HepG2 (cell line): ENCODE results near the gene ECHS1. TPM values are rescaled to one million over a fixed set of nuclear protein-coding genes. Genes with fewer than 3 reads are reported as not detected.
A peak's percentile ranks its signal among the peaks of the same experiment; 100 is the strongest.

Source experiments
- BHLHE40 ChIP-seq: IDR thresholded peaks from 2 replicates; pipeline ENCODE4 v1.6.1; 2011; ENCODE audit warnings: low read length, improper control_type of control experiment
- FIP1L1 ChIP-seq: fragments of 200-400 bp; formaldehyde crosslinking; IDR thresholded peaks from 2 replicates; pipeline ENCODE4 v1.6.1; 2018; ENCODE audit warnings: low read depth, mild to moderate bottlenecking, low read length, moderate library complexity, borderline replicate concordance; ENCODE audit not compliant: insufficient read depth
- FOXK1 ChIP-seq: sonication (generic); formaldehyde crosslinking; IDR thresholded peaks from 2 replicates; pipeline ENCODE4 v1.4.0; 2020; ENCODE audit warnings: low read depth, missing genetic modification reagents, borderline replicate concordance
- HDAC1 ChIP-seq: sonication (generic); formaldehyde crosslinking; IDR thresholded peaks from 2 replicates; pipeline ENCODE4 v1.5.1; 2020; ENCODE audit warnings: mild to moderate bottlenecking, missing genetic modification reagents
- HNF4A ChIP-seq: sonication (generic); formaldehyde crosslinking; IDR thresholded peaks from 2 replicates; pipeline ENCODE4 v1.4.0; 2020; ENCODE audit warnings: missing genetic modification reagents
- ISX ChIP-seq: sonication (generic); formaldehyde crosslinking; conservative IDR thresholded peaks from 2 replicates; pipeline ENCODE4 v1.5.0; 2020; ENCODE audit warnings: missing genetic modification reagents
- KDM2A ChIP-seq: sonication (generic); formaldehyde crosslinking; IDR thresholded peaks from 2 replicates; pipeline ENCODE4 v1.4.0; 2020; ENCODE audit warnings: low read depth, missing genetic modification reagents, borderline replicate concordance
- MAFK ChIP-seq, 2 experiments: IDR thresholded peaks in 1 of 2; conservative IDR thresholded peaks in 1 of 2; 2 replicates each; pipeline ENCODE4 v1.6.1; 2011; ENCODE audit warnings: improper control_type of control experiment in 2 of 2, low read length in 2 of 2
- MEF2D ChIP-seq: sonication (generic); formaldehyde crosslinking; IDR thresholded peaks from 2 replicates; pipeline ENCODE4 v1.5.1; 2020; ENCODE audit warnings: mild to moderate bottlenecking, missing genetic modification reagents
- NFKB2 ChIP-seq: sonication (generic); formaldehyde crosslinking; IDR thresholded peaks from 2 replicates; pipeline ENCODE4 v1.4.0; 2020; ENCODE audit warnings: missing genetic modification reagents, borderline replicate concordance
- SIX4 ChIP-seq: sonication (generic); formaldehyde crosslinking; IDR thresholded peaks from 2 replicates; pipeline ENCODE4 v1.4.0; 2020; ENCODE audit warnings: missing genetic modification reagents
- THAP11 ChIP-seq: IDR thresholded peaks from 2 replicates; pipeline ENCODE4 v1.6.1; 2016; ENCODE audit warnings: missing biosample characterization, missing genetic modification reagents
- ZNF329 ChIP-seq: sonication (generic); formaldehyde crosslinking; IDR thresholded peaks from 2 replicates; pipeline ENCODE4 v1.9.0; 2021; ENCODE audit warnings: low read depth, mild to moderate bottlenecking, missing genetic modification reagents
- ZNF367 ChIP-seq: sonication (generic); formaldehyde crosslinking; IDR thresholded peaks from 2 replicates; pipeline ENCODE4 v1.4.0; 2020; ENCODE audit warnings: missing genetic modification reagents, borderline replicate concordance
- ZNF549 ChIP-seq: sonication (generic); formaldehyde crosslinking; IDR thresholded peaks from 2 replicates; pipeline ENCODE4 v1.5.0; 2020; ENCODE audit warnings: missing genetic modification reagents
- ZNF616 ChIP-seq: sonication (generic); formaldehyde crosslinking; IDR thresholded peaks from 2 replicates; pipeline ENCODE4 v1.5.0; 2020; ENCODE audit warnings: low read depth, mild to moderate bottlenecking, missing genetic modification reagents
- ZSCAN9 ChIP-seq: IDR thresholded peaks from 2 replicates; pipeline ENCODE4 v1.6.1; 2016; ENCODE audit warnings: borderline replicate concordance
- polyA plus RNA-seq, 8 experiments: library from polyadenylated mRNA; depleted of rRNA in 3 of 8; stranded (reverse) in 7 of 8; unstranded in 1 of 8; fragments of >200 nt; fragmentation: Illumina TruSeq in 4 of 8; extraction: Trizol in 4 of 8; gene quantifications; 2 replicates each; pipeline versions ENCODE4 v1.2.1 to v1.2.3, GENCODE V29; 2011 to 2016; ENCODE audit warnings: low read depth in 4 of 8, missing spikeins in 1 of 8, mixed read lengths in 1 of 8; ENCODE audit not compliant: insufficient read depth in 1 of 8
- total RNA-seq, 5 experiments: library from RNA; depleted of rRNA; stranded (reverse); fragments of >200 nt; fragmentation: Illumina TruSeq; extraction: Trizol; gene quantifications; 2 replicates each; pipeline ENCODE4 v1.2.3, GENCODE V29; 2016; ENCODE audit warnings: low read depth in 1 of 5
- TF ChIP-seq, protein P1 (sequence below): sonication (generic); formaldehyde crosslinking; IDR thresholded peaks from 2 replicates; pipeline ENCODE4 v1.4.0; 2020; ENCODE audit warnings: missing genetic modification reagents
- TF ChIP-seq, protein P2 (sequence below): sonication (generic); formaldehyde crosslinking; IDR thresholded peaks from 2 replicates; pipeline ENCODE4 v1.4.0; 2020; ENCODE audit warnings: missing genetic modification reagents
- TF ChIP-seq, protein P3 (sequence below): sonication (generic); formaldehyde crosslinking; IDR thresholded peaks from 2 replicates; pipeline ENCODE4 v1.4.0; 2020; ENCODE audit warnings: mild to moderate bottlenecking, missing genetic modification reagents
- TF ChIP-seq, protein P4 (sequence below): sonication (generic); formaldehyde crosslinking; IDR thresholded peaks from 2 replicates; pipeline ENCODE4 v1.4.0; 2020; ENCODE audit warnings: mild to moderate bottlenecking, missing genetic modification reagents, borderline replicate concordance

The ECHS1 gene
- total and polyA plus RNA-seq, 2 of the 13 experiments (the other 11 are each of a cell fraction or from before 2014, with no cell fraction given) = 32.7 to 195 TPM

DNA sequence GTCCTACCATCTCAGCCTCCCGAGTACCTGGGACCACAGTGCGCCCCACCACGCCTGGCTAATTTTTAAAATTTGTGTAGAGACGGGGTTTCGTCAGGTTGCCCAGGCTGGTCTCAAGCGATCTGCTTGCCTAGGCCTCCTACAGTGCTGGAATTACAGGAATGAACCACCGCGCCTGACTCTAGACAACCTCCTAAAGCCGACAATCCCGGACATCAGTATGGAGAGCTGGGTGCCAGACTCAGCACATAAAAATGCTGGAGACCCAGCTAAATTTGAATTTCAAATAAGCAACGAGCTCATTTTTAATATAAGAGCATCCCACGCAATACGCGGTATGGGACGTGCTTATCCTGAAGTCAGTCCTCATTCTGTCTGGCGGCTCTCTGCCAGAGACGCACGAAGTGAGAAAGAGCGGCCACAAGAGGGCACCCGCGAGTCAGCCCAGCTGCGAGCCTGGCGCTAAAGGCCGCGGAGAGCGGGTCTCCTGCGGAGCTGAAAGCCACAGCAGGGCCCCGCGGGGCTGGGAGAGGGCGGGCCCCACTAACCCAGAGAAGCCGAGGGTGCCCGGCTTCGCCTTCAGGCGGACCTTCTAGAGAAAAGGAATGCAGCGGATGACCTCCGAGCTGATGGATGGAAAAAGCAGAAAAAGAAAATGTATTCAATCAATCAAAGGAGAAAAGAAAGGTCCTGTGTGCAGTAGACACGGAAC lies 43.5 kb downstream of the ECHS1 start (continued):
- TF ChIP-seq, protein P1, sequence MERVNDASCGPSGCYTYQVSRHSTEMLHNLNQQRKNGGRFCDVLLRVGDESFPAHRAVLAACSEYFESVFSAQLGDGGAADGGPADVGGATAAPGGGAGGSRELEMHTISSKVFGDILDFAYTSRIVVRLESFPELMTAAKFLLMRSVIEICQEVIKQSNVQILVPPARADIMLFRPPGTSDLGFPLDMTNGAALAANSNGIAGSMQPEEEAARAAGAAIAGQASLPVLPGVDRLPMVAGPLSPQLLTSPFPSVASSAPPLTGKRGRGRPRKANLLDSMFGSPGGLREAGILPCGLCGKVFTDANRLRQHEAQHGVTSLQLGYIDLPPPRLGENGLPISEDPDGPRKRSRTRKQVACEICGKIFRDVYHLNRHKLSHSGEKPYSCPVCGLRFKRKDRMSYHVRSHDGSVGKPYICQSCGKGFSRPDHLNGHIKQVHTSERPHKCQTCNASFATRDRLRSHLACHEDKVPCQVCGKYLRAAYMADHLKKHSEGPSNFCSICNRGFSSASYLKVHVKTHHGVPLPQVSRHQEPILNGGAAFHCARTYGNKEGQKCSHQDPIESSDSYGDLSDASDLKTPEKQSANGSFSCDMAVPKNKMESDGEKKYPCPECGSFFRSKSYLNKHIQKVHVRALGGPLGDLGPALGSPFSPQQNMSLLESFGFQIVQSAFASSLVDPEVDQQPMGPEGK (CRISPR knock-in tag) = no peak
- TF ChIP-seq FOXK1 (CRISPR knock-in tag) = no peak
- TF ChIP-seq NFKB2 (CRISPR knock-in tag) = peak; percentile 45; the same call in 1 of the 2 replicates
- no peak for TF ChIP-seq SIX4 (CRISPR knock-in tag)
- 0 out of 2 replicates have a peak, but pooled peaks have one; percentile 27 for TF ChIP-seq HDAC1 (CRISPR knock-in tag)
- peak; percentile 94 for TF ChIP-seq KDM2A (CRISPR knock-in tag)
- no peak for TF ChIP-seq MEF2D (CRISPR knock-in tag)
- no peak for TF ChIP-seq ISX
- no peak for TF ChIP-seq HNF4A
- no peak; a peak in 1 of 4 replicates for TF ChIP-seq MAFK (conservative IDR thresholded peaks at IDR 0.05 in 1 of 2, IDR thresholded peaks at IDR 0.05 in 1 of 2; ENCODE audit: low read length in 2 of 2)
- no peak for TF ChIP-seq ZNF329 (CRISPR knock-in tag)
- TF ChIP-seq, protein P2, sequence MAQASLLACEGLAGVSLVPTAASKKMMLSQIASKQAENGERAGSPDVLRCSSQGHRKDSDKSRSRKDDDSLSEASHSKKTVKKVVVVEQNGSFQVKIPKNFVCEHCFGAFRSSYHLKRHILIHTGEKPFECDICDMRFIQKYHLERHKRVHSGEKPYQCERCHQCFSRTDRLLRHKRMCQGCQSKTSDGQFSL (CRISPR knock-in tag) = no peak
- TF ChIP-seq, protein P3, sequence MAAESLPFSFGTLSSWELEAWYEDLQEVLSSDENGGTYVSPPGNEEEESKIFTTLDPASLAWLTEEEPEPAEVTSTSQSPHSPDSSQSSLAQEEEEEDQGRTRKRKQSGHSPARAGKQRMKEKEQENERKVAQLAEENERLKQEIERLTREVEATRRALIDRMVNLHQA = no peak
- no peak for TF ChIP-seq ZNF549
- TF ChIP-seq THAP11 (CRISPR knock-in tag) = 0 out of 2 replicates have a peak, but pooled peaks have one; percentile 40
- no peak for TF ChIP-seq FIP1L1
- TF ChIP-seq ZNF616 = no peak
- TF ChIP-seq ZSCAN9 (CRISPR knock-in tag) = 0 out of 2 replicates have a peak, but pooled peaks have one; percentile 29
- TF ChIP-seq ZNF367 (CRISPR knock-in tag) = no peak
- no peak for TF ChIP-seq BHLHE40
- TF ChIP-seq, protein P4, sequence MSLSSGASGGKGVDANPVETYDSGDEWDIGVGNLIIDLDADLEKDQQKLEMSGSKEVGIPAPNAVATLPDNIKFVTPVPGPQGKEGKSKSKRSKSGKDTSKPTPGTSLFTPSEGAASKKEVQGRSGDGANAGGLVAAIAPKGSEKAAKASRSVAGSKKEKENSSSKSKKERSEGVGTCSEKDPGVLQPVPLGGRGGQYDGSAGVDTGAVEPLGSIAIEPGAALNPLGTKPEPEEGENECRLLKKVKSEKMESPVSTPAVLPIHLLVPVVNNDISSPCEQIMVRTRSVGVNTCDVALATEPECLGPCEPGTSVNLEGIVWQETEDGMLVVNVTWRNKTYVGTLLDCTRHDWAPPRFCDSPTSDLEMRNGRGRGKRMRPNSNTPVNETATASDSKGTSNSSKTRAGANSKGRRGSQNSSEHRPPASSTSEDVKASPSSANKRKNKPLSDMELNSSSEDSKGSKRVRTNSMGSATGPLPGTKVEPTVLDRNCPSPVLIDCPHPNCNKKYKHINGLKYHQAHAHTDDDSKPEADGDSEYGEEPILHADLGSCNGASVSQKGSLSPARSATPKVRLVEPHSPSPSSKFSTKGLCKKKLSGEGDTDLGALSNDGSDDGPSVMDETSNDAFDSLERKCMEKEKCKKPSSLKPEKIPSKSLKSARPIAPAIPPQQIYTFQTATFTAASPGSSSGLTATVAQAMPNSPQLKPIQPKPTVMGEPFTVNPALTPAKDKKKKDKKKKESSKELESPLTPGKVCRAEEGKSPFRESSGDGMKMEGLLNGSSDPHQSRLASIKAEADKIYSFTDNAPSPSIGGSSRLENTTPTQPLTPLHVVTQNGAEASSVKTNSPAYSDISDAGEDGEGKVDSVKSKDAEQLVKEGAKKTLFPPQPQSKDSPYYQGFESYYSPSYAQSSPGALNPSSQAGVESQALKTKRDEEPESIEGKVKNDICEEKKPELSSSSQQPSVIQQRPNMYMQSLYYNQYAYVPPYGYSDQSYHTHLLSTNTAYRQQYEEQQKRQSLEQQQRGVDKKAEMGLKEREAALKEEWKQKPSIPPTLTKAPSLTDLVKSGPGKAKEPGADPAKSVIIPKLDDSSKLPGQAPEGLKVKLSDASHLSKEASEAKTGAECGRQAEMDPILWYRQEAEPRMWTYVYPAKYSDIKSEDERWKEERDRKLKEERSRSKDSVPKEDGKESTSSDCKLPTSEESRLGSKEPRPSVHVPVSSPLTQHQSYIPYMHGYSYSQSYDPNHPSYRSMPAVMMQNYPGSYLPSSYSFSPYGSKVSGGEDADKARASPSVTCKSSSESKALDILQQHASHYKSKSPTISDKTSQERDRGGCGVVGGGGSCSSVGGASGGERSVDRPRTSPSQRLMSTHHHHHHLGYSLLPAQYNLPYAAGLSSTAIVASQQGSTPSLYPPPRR (CRISPR knock-in tag) = no peak
